HG03575 (cell line): ENCODE measurements around the gene VGLL3.

ENCODE experiments used
- ATAC-seq: cut with Tn5 transposase; IDR thresholded peaks from one replicate; pipeline ENCODE4 v1.9.1; 2021; ENCODE audit not compliant: unreplicated experiment, insufficient number of reproducible peaks, low FRiP score; ENCODE audit errors: extremely low read depth

The VGLL3 gene

GRCh38 chr3:86890741-86891396, 100.1 kb downstream of the VGLL3 start:
- no peak for ATAC-seq
